Measurements from ENCODE around the gene SPDEF.
A peak's percentile ranks its signal among the peaks of the same experiment; 100 is the strongest.

Gene SPDEF

GRCh38 chr6:34527751-34528670, 28.1 kb downstream of the SPDEF start:
- no peak overlapping the region for H3K4me3 ChIP-seq (ENCODE audit: low read depth, low read length)
- TF ChIP-seq CTCF (IDR thresholded peaks at IDR 0.05; ENCODE audit: low read depth, low read length) = no peak
- no peak for TF ChIP-seq MYC (IDR thresholded peaks at IDR 0.05; ENCODE audit: low read depth, low read length)
- no peak for TF ChIP-seq POLR2A (IDR thresholded peaks at IDR 0.05; ENCODE audit: extremely low read depth, insufficient read length)
- TF ChIP-seq MAX (IDR thresholded peaks at IDR 0.05; ENCODE audit: low read depth, low read length) = no peak
- no peak for DNase-seq (ENCODE audit: low read depth)

GRCh38 chr6:34526992-34527728, 29.0 kb downstream of the SPDEF start:
- H3K4me3 ChIP-seq (ENCODE audit: low read depth, low read length) = no peak overlapping the region
- peak; percentile 96 for DNase-seq (ENCODE audit: low read depth)
- TF ChIP-seq CTCF (IDR thresholded peaks at IDR 0.05; ENCODE audit: low read depth, low read length) = peak; percentile 46
- TF ChIP-seq MYC (IDR thresholded peaks at IDR 0.05; ENCODE audit: low read depth, low read length) = peak; percentile 32; the same call in 1 of the 2 replicates
- no peak for TF ChIP-seq POLR2A (IDR thresholded peaks at IDR 0.05; ENCODE audit: extremely low read depth, insufficient read length)
- peak; percentile 66; the same call in 1 of the 2 replicates for TF ChIP-seq MAX (IDR thresholded peaks at IDR 0.05; ENCODE audit: low read depth, low read length)

GRCh38 chr6:34526241-34526972, 29.7 kb downstream of the SPDEF start:
- no peak for TF ChIP-seq MAX (IDR thresholded peaks at IDR 0.05; ENCODE audit: low read depth, low read length)
- TF ChIP-seq MYC (IDR thresholded peaks at IDR 0.05; ENCODE audit: low read depth, low read length) = no peak
- TF ChIP-seq CTCF (IDR thresholded peaks at IDR 0.05; ENCODE audit: low read depth, low read length) = no peak
- TF ChIP-seq POLR2A (IDR thresholded peaks at IDR 0.05; ENCODE audit: extremely low read depth, insufficient read length) = no peak
- H3K4me3 ChIP-seq (ENCODE audit: low read depth, low read length) = no peak overlapping the region
- peak; percentile 40 for DNase-seq (ENCODE audit: low read depth)

GRCh38 chr6:34525431-34526175, 30.5 kb downstream of the SPDEF start:
- DNase-seq (ENCODE audit: low read depth) = no peak
- no peak overlapping the region for H3K4me3 ChIP-seq (ENCODE audit: low read depth, low read length)
- TF ChIP-seq MAX (IDR thresholded peaks at IDR 0.05; ENCODE audit: low read depth, low read length) = no peak
- TF ChIP-seq MYC (IDR thresholded peaks at IDR 0.05; ENCODE audit: low read depth, low read length) = no peak
- TF ChIP-seq CTCF (IDR thresholded peaks at IDR 0.05; ENCODE audit: low read depth, low read length) = no peak
- no peak for TF ChIP-seq POLR2A (IDR thresholded peaks at IDR 0.05; ENCODE audit: extremely low read depth, insufficient read length)

GRCh38 chr6:34524971-34525370, 31.2 kb downstream of the SPDEF start:
- no peak overlapping the region for H3K4me3 ChIP-seq (ENCODE audit: low read depth, low read length)
- no peak for TF ChIP-seq MYC (IDR thresholded peaks at IDR 0.05; ENCODE audit: low read depth, low read length)
- no peak for TF ChIP-seq POLR2A (IDR thresholded peaks at IDR 0.05; ENCODE audit: extremely low read depth, insufficient read length)
- TF ChIP-seq MAX (IDR thresholded peaks at IDR 0.05; ENCODE audit: low read depth, low read length) = no peak
- TF ChIP-seq CTCF (IDR thresholded peaks at IDR 0.05; ENCODE audit: low read depth, low read length) = no peak
- no peak for DNase-seq (ENCODE audit: low read depth)
